ENCODE data around the gene BRPF1.

DNA sequence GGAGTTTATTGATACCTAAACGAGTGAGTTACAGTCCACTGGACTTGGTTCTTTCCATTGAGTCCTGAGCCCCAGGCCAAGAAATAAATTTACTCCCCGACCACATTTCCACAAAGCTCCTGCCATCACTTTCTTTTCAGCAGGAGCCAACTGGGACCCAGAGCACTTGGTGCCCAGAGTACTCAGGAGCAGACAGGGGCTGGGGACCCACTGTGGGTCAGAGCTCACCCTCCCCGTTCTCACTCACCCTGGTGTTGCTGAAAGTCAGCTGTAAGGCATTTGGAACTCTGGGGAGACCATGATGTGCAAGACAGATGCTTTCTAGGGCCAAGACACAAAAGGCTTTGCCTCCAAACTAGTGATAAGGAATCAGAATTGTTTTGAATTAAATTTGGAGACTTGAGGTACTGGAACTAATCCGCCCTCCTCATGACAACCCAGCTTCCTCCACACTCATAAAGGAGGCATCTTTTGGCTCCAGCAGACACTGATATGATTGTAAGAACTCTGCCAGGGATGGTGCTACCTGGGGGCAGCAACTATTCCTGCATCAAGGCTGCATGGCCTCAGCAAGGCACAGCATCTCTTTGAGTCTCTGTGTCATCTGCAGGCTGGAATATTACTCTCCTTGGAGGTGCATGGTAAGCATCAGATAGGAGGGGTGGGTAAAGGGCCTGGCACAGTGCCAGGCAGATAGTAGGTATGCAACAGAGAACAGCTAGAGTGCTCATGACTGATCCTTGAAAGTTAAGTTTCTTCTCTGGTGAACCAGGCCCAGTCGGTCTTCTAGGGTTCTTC lies 45.6 kb downstream of the BRPF1 start:
- TF ChIP-seq, protein P1, sequence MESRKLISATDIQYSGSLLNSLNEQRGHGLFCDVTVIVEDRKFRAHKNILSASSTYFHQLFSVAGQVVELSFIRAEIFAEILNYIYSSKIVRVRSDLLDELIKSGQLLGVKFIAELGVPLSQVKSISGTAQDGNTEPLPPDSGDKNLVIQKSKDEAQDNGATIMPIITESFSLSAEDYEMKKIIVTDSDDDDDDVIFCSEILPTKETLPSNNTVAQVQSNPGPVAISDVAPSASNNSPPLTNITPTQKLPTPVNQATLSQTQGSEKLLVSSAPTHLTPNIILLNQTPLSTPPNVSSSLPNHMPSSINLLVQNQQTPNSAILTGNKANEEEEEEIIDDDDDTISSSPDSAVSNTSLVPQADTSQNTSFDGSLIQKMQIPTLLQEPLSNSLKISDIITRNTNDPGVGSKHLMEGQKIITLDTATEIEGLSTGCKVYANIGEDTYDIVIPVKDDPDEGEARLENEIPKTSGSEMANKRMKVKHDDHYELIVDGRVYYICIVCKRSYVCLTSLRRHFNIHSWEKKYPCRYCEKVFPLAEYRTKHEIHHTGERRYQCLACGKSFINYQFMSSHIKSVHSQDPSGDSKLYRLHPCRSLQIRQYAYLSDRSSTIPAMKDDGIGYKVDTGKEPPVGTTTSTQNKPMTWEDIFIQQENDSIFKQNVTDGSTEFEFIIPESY (IDR thresholded peaks at IDR 0.05; ENCODE audit: extremely low read depth, insufficient replicate concordance, low read length): no peak
- TF ChIP-seq, protein P2, sequence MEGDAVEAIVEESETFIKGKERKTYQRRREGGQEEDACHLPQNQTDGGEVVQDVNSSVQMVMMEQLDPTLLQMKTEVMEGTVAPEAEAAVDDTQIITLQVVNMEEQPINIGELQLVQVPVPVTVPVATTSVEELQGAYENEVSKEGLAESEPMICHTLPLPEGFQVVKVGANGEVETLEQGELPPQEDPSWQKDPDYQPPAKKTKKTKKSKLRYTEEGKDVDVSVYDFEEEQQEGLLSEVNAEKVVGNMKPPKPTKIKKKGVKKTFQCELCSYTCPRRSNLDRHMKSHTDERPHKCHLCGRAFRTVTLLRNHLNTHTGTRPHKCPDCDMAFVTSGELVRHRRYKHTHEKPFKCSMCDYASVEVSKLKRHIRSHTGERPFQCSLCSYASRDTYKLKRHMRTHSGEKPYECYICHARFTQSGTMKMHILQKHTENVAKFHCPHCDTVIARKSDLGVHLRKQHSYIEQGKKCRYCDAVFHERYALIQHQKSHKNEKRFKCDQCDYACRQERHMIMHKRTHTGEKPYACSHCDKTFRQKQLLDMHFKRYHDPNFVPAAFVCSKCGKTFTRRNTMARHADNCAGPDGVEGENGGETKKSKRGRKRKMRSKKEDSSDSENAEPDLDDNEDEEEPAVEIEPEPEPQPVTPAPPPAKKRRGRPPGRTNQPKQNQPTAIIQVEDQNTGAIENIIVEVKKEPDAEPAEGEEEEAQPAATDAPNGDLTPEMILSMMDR (IDR thresholded peaks at IDR 0.05 in 2 of 3, conservative IDR thresholded peaks at IDR 0.05 in 1 of 3; ENCODE audit: borderline replicate concordance in 1 of 3, insufficient read depth in 1 of 3, low read depth in 2 of 3, low read length in 2 of 3): no peak
- TF ChIP-seq POLR2A (IDR thresholded peaks at IDR 0.05; ENCODE audit: borderline replicate concordance, extremely low read depth, insufficient read depth, insufficient read length) (no peak), RAD21 (IDR thresholded peaks at IDR 0.05; ENCODE audit: low read depth) (no peak), ZNF274 (IDR thresholded peaks at IDR 0.05; ENCODE audit: low read depth, low read length) (no peak), EZH2 (IDR thresholded peaks at IDR 0.05) (no peak), EGR1 (IDR thresholded peaks at IDR 0.05; ENCODE audit: low read depth) (no peak), SRF (IDR thresholded peaks at IDR 0.05; ENCODE audit: low read depth) (no peak)
- TF ChIP-seq, protein P3, sequence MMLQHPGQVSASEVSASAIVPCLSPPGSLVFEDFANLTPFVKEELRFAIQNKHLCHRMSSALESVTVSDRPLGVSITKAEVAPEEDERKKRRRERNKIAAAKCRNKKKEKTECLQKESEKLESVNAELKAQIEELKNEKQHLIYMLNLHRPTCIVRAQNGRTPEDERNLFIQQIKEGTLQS (IDR thresholded peaks at IDR 0.05): no peak
- TF ChIP-seq, protein P4, sequence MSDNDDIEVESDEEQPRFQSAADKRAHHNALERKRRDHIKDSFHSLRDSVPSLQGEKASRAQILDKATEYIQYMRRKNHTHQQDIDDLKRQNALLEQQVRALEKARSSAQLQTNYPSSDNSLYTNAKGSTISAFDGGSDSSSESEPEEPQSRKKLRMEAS (IDR thresholded peaks at IDR 0.05): no peak
